ENCODE measurements around the gene MORC1.

DNA sequence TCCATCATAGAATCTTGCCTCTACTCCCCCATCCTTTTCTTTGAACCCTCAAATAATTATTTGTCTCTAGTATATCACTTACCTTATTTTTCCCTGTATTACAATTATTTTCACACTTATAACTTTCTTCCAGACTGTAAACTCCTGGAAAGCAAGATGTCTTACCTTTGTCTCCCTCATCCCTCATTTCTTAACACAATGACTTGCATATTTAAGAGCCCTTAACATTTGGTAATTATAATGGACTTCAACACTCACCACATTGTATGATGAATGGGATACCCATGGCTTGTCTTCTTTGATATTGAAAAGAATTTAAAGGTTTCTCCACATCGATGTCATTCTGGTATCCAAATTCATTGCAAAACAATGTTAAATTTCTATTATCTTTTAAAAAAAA, 82.9 kb downstream of the MORC1 start:
- TF ChIP-seq, protein P1, sequence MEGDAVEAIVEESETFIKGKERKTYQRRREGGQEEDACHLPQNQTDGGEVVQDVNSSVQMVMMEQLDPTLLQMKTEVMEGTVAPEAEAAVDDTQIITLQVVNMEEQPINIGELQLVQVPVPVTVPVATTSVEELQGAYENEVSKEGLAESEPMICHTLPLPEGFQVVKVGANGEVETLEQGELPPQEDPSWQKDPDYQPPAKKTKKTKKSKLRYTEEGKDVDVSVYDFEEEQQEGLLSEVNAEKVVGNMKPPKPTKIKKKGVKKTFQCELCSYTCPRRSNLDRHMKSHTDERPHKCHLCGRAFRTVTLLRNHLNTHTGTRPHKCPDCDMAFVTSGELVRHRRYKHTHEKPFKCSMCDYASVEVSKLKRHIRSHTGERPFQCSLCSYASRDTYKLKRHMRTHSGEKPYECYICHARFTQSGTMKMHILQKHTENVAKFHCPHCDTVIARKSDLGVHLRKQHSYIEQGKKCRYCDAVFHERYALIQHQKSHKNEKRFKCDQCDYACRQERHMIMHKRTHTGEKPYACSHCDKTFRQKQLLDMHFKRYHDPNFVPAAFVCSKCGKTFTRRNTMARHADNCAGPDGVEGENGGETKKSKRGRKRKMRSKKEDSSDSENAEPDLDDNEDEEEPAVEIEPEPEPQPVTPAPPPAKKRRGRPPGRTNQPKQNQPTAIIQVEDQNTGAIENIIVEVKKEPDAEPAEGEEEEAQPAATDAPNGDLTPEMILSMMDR (IDR thresholded peaks at IDR 0.05) = no peak
- TF ChIP-seq POLR2A (IDR thresholded peaks at IDR 0.05) = no peak
- TF ChIP-seq EP300 (IDR thresholded peaks at IDR 0.05) = no peak
